IMR-90 (cell line): ENCODE results near the gene PLD1. TPM values are rescaled to one million over a fixed set of nuclear protein-coding genes. Genes with fewer than 3 reads are reported as not detected.
A peak's percentile ranks its signal among the peaks of the same experiment; 100 is the strongest.

Experiments
- ATAC-seq: fragments of 200-7000 bp; cut with Tn5 transposase; 2 replicates; pipeline ENCODE4 v1.9.1; 2020; ENCODE audit warnings: low read depth, mild to moderate bottlenecking, moderate library complexity
- BruUV-seq: library from RNA; stranded (reverse); fragments of 400-500 nt; replicated peaks from 2 replicates; lab custom pipeline; 2021; lab: Mats Ljungman, UMichigan
- CTCF ChIA-PET: fragments of 300-600 bp; formaldehyde crosslinking; extraction: SDS; loops from one replicate; lab custom pipeline; 2021; ENCODE audit warnings: antibody characterized with exemption; lab: Yijun Ruan, JAX
- POLR2A ChIA-PET: fragments of 300-600 bp; sonication (Branson Sonifier 250); formaldehyde crosslinking; loops from one replicate; lab custom pipeline; 2022; ENCODE audit warnings: antibody characterized with exemption; ENCODE audit not compliant: unreplicated experiment; lab: Charles Lee
- DNase-seq: peaks from one replicate; pipeline ENCODE4 v3.0.0; 2013
- H2AFZ ChIP-seq: replicated peaks from 2 replicates; pipeline ENCODE3; 2013; ENCODE audit warnings: low read length, mild to moderate bottlenecking; ENCODE audit not compliant: poor library complexity
- H2AK5ac ChIP-seq: 2 replicates; pipeline ENCODE4 v1.6.1; 2013; ENCODE audit warnings: low read depth, low read length, inconsistent platforms
- H2AK9ac ChIP-seq: replicated peaks from 2 replicates; pipeline ENCODE3; 2013; ENCODE audit warnings: mild to moderate bottlenecking, low read depth, low read length, moderate library complexity; ENCODE audit not compliant: poor library complexity
- H2BK120ac ChIP-seq: 2 replicates; pipeline ENCODE4 v1.6.1; 2013; ENCODE audit warnings: low read depth, low read length, inconsistent platforms
- H2BK15ac ChIP-seq: 3 replicates; pipeline ENCODE4 v1.6.1; 2013; ENCODE audit warnings: low read depth, low read length, inconsistent platforms
- H2BK20ac ChIP-seq: 2 replicates; pipeline ENCODE4 v1.6.1; 2013; ENCODE audit warnings: low read depth, mild to moderate bottlenecking, inconsistent platforms, low read length, moderate library complexity
- H2BK5ac ChIP-seq: 2 replicates; pipeline ENCODE4 v1.6.1; 2013; ENCODE audit warnings: mild to moderate bottlenecking, low read depth, low read length, inconsistent platforms; ENCODE audit not compliant: poor library complexity, severe bottlenecking
- H3K14ac ChIP-seq: replicated peaks from 2 replicates; pipeline ENCODE4 v1.6.1; 2013; ENCODE audit warnings: low read depth, low read length, inconsistent platforms
- H3K18ac ChIP-seq: 2 replicates; pipeline ENCODE4 v1.6.1; 2013; ENCODE audit warnings: low read depth, low read length, control low read depth
- H3K23ac ChIP-seq: 2 replicates; pipeline ENCODE4 v1.6.1; 2013; ENCODE audit warnings: low read depth, low read length, inconsistent platforms
- H3K27ac ChIP-seq: 2 replicates; pipeline ENCODE4 v1.5.1; 2013; ENCODE audit warnings: mild to moderate bottlenecking, control low read depth, low read length; ENCODE audit not compliant: insufficient read depth
- H3K27me3 ChIP-seq: 2 replicates; pipeline ENCODE4 v1.6.1; 2013; ENCODE audit warnings: low read length; ENCODE audit not compliant: control insufficient read depth, insufficient read depth
- H3K36me3 ChIP-seq: 2 replicates; pipeline ENCODE4 v1.6.1; 2013; ENCODE audit warnings: low read length, mixed read lengths; ENCODE audit not compliant: control insufficient read depth, insufficient read depth
- H3K4ac ChIP-seq: 2 replicates; pipeline ENCODE4 v1.6.1; 2013; ENCODE audit warnings: low read depth, low read length, inconsistent platforms
- H3K4me1 ChIP-seq: 2 replicates; pipeline ENCODE4 v1.6.1; 2013; ENCODE audit warnings: low read length, mixed read lengths; ENCODE audit not compliant: control insufficient read depth, insufficient read depth
- H3K4me2 ChIP-seq: 2 replicates; pipeline ENCODE4 v1.6.1; 2013; ENCODE audit warnings: low read depth, mild to moderate bottlenecking, control low read depth, low read length, moderate library complexity
- H3K4me3 ChIP-seq: 2 replicates; pipeline ENCODE4 v1.5.1; 2013; ENCODE audit warnings: low read depth, mild to moderate bottlenecking, control low read depth, low read length, moderate library complexity; ENCODE audit not compliant: insufficient read depth
- H3K56ac ChIP-seq: 2 replicates; pipeline ENCODE4 v1.6.1; 2013; ENCODE audit warnings: low read length, inconsistent platforms; ENCODE audit not compliant: insufficient read depth; ENCODE audit errors: extremely low read depth
- H3K79me1 ChIP-seq, 2 experiments: 2 replicates each; pipeline ENCODE4 v1.6.1; 2013; ENCODE audit warnings: low read length in 2 of 2, inconsistent platforms in 1 of 2, low read depth in 1 of 2
- H3K9ac ChIP-seq: 2 replicates; pipeline ENCODE4 v1.6.1; 2013; ENCODE audit warnings: low read depth, low read length, control low read depth
- H3K9me1 ChIP-seq: 2 replicates; pipeline ENCODE4 v1.6.1; 2013; ENCODE audit warnings: low read length, inconsistent platforms; ENCODE audit not compliant: insufficient read depth
- H3K9me3 ChIP-seq: 2 replicates; pipeline ENCODE4 v1.6.1; 2013; ENCODE audit warnings: low read length; ENCODE audit not compliant: control insufficient read depth, insufficient read depth
- H4K20me1 ChIP-seq: 2 replicates; pipeline ENCODE4 v1.6.1; 2013; ENCODE audit warnings: low read length, inconsistent platforms; ENCODE audit not compliant: insufficient read depth
- H4K5ac ChIP-seq: 2 replicates; pipeline ENCODE4 v1.6.1; 2013; ENCODE audit warnings: mild to moderate bottlenecking, low read depth, low read length, control low read depth
- H4K8ac ChIP-seq, 2 experiments: 2 replicates each; pipeline ENCODE4 v1.6.1; 2013; ENCODE audit warnings: low read depth in 2 of 2, low read length in 2 of 2, control low read depth in 1 of 2, inconsistent platforms in 1 of 2
- H4K91ac ChIP-seq: 2 replicates; pipeline ENCODE4 v1.6.1; 2013; ENCODE audit warnings: low read depth, low read length, inconsistent platforms; ENCODE audit not compliant: insufficient read depth
- BHLHE40 ChIP-seq: fragments of 150-350 bp; IDR thresholded peaks from 2 replicates; pipeline ENCODE4 v1.6.1; 2016; ENCODE audit warnings: mild to moderate bottlenecking, low read depth, low read length
- CEBPB ChIP-seq: IDR thresholded peaks from 2 replicates; pipeline ENCODE4 v1.6.1; 2012; ENCODE audit warnings: low read depth, low read length, improper control_type of control experiment
- FOS ChIP-seq: fragments of 150-350 bp; IDR thresholded peaks from 2 replicates; pipeline ENCODE4 v1.6.1; 2016; ENCODE audit warnings: low read depth, low read length
- MAFK ChIP-seq: IDR thresholded peaks from 2 replicates; pipeline ENCODE4 v1.6.1; 2012; ENCODE audit warnings: low read depth, low read length, improper control_type of control experiment
- MXI1 ChIP-seq: IDR thresholded peaks from 2 replicates; pipeline ENCODE4 v1.6.1; 2012; ENCODE audit warnings: low read depth, mild to moderate bottlenecking, low read length, moderate library complexity, borderline replicate concordance
- NFE2L2 ChIP-seq: fragments of 150-350 bp; IDR thresholded peaks from 2 replicates; pipeline ENCODE4 v1.6.1; 2016; ENCODE audit warnings: low read depth, mild to moderate bottlenecking, low read length
- POLR2A ChIP-seq: IDR thresholded peaks from 2 replicates; pipeline ENCODE4 v1.6.1; 2012; ENCODE audit warnings: mild to moderate bottlenecking, low read depth, low read length
- RAD21 ChIP-seq: IDR thresholded peaks from 2 replicates; pipeline ENCODE4 v1.6.1; 2012; ENCODE audit warnings: low read length, improper control_type of control experiment
- RCOR1 ChIP-seq: IDR thresholded peaks from 2 replicates; pipeline ENCODE4 v1.6.1; 2012; ENCODE audit warnings: mild to moderate bottlenecking, low read length, improper control_type of control experiment; ENCODE audit not compliant: insufficient replicate concordance
- SMC3 ChIP-seq: fragments of 150-350 bp; IDR thresholded peaks from 2 replicates; pipeline ENCODE4 v1.6.1; 2016; ENCODE audit warnings: low read depth, mild to moderate bottlenecking, antibody characterized with exemption, low read length, moderate library complexity
- WGBS, 2 experiments: methylation state at CpG; one replicate each; pipeline versions ENCODE4 v1.1.5 to v1.1.7; 2013; ENCODE audit warnings: missing lambda C conversion rate in 2 of 2; ENCODE audit not compliant: insufficient read length in 1 of 2; ENCODE audit errors: extremely low coverage in 2 of 2; 5-methylcytosine and 5-hydroxymethylcytosine counted together
- dilution Hi-C: fragments of 300-500 bp; cut with HindIII; formaldehyde crosslinking; loops from one replicate; pipeline ENCODE4 v1.14.3; 2018; ENCODE audit warnings: low sequenced_read_pairs; ENCODE audit not compliant: unreplicated experiment
- in situ Hi-C: fragments of 300-500 bp; cut with MboI; formaldehyde crosslinking; loops from 3 replicates; pipeline ENCODE4 v1.14.3; 2019; ENCODE audit warnings: low sequenced_read_pairs, inconsistent platforms, mixed read lengths
- intact Hi-C: fragments of 100-400 bp; cut with micrococcal nuclease; formaldehyde crosslinking; loops from 2 replicates; pipeline ENCODE4 v1.10.0; 2022
- polyA plus RNA-seq, 3 experiments: library from polyadenylated mRNA; depleted of rRNA; stranded (reverse); fragments of >200 nt; gene quantifications; 2 replicates each; pipeline ENCODE4 v1.2.3, GENCODE V29; 2012; ENCODE audit warnings: low replicate concordance in 1 of 3
- total RNA-seq: library from RNA; depleted of rRNA; stranded (reverse); fragments of >200 nt; gene quantifications from 2 replicates; pipeline ENCODE4 v1.2.3, GENCODE V29; 2012
- TF ChIP-seq, protein P1 (sequence below): conservative IDR thresholded peaks from 2 replicates; pipeline ENCODE4 v1.5.1; 2012; ENCODE audit warnings: mild to moderate bottlenecking, low read depth, low read length, improper control_type of control experiment

The PLD1 gene
- total and polyA plus RNA-seq, 2 of the 4 experiments (the other 2 are of a cell fraction), result 3.3 to 9.7 TPM

DNA sequence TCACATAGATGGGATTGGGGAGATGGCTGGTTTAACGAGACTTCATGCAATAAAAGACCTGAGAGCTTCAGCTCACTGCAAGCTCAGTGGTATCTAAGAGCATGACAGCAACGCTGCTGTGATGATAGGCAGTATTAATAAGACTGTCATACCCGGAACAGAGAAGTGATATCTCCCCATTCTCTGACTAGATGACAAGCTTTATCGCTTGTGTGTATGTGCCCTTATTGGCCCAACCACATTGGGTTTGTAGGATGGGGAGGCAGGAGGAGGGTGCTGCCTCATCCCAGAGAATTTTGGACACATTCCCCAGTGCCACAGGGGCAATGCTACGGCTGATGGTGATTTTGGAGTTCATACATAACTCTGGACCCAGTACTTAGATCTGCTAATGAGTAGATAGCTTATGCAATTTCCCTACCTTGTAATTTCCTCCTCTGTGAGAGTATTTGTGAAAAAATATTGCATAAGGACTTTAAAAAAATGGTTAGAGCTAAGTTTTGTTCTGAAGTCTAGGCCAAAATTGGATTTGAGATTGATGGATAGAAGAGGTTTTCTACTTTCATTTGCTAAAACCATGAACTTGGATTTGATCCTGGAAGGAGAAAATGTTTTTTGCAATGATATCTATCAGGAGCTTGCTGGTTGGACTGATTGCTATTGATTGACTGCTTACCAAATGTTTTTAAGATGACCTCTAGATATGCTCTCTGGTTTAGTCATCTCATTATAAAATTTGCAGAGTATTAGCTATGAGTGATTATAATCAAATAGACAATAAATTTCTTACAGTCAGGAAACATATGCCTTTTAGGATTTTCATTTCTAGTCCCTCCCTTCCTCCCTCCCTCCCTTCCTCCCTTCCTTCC, 18.9 kb upstream of the PLD1 start (continued):
- TF ChIP-seq MAFK (no peak), SMC3 (no peak)

- Histone ChIP-seq H3K4me1 (peaks cover 17% of the 10 kb centered on the region), H3K27me3 (no peaks in the 10 kb centered on the region), H2BK120ac (0 out of 2 replicates have a peak overlapping the region, but pooled peaks have one; percentile 13), H2AK5ac (peak overlapping the region; percentile 71), H3K14ac (no peak overlapping the region), H2AK9ac (no peak overlapping the region), H3K27ac (no peak overlapping the region), H3K56ac (no peak overlapping the region), H3K36me3 (no peaks in the 10 kb centered on the region), H3K9me1 (peaks cover 4% of the 10 kb centered on the region), H3K9ac (no peak overlapping the region), H2BK20ac (peak overlapping the region; percentile 57), H4K91ac (no peak overlapping the region), H3K79me1 (no peaks in the 10 kb centered on the region), H2AFZ (no peak overlapping the region), H3K4me2 (no peak overlapping the region), H3K23ac (no peak overlapping the region), H3K18ac (peak overlapping the region; percentile 58), H4K8ac (no peak overlapping the region), H4K5ac (peak overlapping the region; percentile 45; the same call in 1 of the 2 replicates), H2BK15ac (peak overlapping the region; percentile 76; the same call in 1 of the 3 replicates), H3K9me3 (no peaks in the 10 kb centered on the region), H2BK5ac (no peak overlapping the region), H3K4ac (peak overlapping the region; percentile 47; the same call in 1 of the 2 replicates), H3K4me3 (no peak overlapping the region), H4K20me1 (no peaks in the 10 kb centered on the region)
- intact Hi-C loops (no loop called here), in situ Hi-C loops (no loop called here), dilution Hi-C loops (no loop called here)
- ChIA-PET CTCF (interaction anchor here (1.0 to 1.7 kb wide), 2 partner anchors 55 to 56 kb away, joined by 3 to 6 read pairs; no protein-coding TSS in a partner anchor), POLR2A (no interaction called here)
- no CpG with 5 or more reads among the region's 10 CpGs for WGBS, 2 experiments
- BruUV-seq, result no TSS peak
- TF ChIP-seq POLR2A, result no peak
- TF ChIP-seq RAD21, result no peak
- TF ChIP-seq CEBPB, result no peak
- no peak for TF ChIP-seq SMC3
- no peak for TF ChIP-seq FOS
- no peak for TF ChIP-seq RCOR1
- no peak for TF ChIP-seq MAFK
- TF ChIP-seq, protein P1, sequence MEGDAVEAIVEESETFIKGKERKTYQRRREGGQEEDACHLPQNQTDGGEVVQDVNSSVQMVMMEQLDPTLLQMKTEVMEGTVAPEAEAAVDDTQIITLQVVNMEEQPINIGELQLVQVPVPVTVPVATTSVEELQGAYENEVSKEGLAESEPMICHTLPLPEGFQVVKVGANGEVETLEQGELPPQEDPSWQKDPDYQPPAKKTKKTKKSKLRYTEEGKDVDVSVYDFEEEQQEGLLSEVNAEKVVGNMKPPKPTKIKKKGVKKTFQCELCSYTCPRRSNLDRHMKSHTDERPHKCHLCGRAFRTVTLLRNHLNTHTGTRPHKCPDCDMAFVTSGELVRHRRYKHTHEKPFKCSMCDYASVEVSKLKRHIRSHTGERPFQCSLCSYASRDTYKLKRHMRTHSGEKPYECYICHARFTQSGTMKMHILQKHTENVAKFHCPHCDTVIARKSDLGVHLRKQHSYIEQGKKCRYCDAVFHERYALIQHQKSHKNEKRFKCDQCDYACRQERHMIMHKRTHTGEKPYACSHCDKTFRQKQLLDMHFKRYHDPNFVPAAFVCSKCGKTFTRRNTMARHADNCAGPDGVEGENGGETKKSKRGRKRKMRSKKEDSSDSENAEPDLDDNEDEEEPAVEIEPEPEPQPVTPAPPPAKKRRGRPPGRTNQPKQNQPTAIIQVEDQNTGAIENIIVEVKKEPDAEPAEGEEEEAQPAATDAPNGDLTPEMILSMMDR, result no peak
- no peak for TF ChIP-seq BHLHE40
- TF ChIP-seq NFE2L2, result no peak
- TF ChIP-seq MXI1, result no peak
- DNase-seq (no peak), ATAC-seq (no peak)
Measured at GRCh38 chr3:171827836-171828458, 17.7 kb upstream of the PLD1 start.
